Stimulated activated CD8-positive, alpha-beta memory T cell treated with anti-CD3 and anti-CD28 coated beads, Interleukin-4, amount 100 ng/mL, for 4 hours (primary cell): Measurements from ENCODE around the gene KSR1.
"Not testable (repeated sequence)": the region's sequence is repeated elsewhere in the genome, so short reads cannot be mapped to it uniquely, and the experiment has no call there.

Experiments used
- DNase-seq, 2 donors: peaks; one replicate each; pipeline ENCODE4 v3.0.0-alpha.2; 2020; ENCODE audit warnings: low read depth in 2 of 2, low spot score in 1 of 2

The KSR1 gene

DNA sequence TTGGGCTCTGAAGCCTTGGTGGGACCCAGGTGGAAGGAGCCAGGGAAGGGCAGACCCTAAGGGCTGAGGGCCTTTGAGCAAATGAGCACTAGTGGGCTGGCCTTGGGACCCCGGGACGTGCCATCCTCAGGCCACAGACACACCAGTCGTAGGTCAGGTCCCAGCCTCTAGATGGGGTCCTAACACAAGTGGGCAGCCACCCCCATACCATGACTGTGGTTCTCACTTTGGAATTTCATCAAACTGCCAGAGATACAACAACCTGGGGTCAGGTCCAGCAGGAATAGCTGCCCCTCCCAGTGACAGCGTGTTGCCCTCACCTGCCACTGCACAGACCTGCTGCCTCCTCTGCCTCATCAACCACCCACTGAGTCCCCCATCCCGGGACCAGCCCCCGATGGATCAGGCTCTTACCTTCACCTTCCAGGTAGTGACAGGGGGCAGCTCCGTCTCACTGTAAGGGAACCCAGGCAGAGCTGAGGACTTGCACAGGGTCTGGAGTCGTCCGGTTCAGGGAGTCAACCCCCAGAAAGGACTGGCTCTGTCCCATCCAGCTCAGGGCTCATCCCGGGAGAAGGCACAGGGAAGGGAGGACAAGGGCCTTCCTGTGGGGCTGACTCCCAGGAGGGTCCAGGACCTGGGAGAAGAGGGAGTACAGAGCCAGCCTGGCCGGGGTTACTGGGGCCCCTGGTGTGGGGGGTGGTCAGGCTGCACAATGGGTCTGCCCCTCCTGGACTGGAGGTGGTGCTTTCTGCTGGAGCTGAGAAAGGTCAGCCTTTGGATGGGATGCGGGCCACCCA lies 214.7 kb downstream of the KSR1 start:
- DNase-seq = no peak

DNA sequence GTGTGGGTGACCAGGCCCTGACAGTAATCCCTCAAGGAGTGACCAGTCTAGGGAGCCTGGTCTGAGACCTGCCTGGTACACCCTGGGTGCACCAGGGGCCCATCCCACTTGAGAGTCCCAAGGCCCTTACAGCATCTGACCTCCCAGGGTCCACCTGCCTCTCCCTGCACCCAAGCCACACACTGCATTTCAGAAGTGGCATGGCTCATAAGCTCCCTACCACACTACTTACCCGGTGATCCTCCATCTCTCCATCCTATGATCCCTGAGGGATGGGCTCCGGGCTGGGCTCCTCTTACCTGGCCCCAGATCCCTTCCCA lies 215.3 kb downstream of the KSR1 start:
- no peak for DNase-seq

DNA sequence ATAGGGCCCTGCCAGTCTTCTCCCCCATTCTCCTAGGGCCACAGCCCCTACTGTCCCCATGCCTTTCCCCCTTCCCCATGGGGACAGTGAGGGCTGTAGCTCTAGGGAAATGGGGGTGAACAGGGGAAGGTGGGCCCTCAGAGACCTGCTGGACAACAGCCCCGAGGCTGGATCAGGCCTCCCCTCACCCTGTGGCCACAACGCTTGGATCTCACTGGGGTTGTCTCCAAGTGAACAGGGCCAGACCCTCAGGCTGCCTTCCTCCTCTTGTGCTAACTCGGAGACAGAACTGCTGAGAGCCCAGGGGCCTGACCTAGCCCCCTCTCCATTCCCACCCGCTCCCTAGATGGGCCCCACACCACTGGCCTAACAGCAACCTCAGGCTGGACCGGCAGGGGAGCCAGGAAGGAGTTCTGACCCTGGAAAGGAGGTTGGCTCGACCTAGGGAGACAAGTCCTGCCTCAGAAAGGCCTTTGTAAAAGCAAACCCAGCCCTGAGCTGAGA lies 215.8 kb downstream of the KSR1 start:
- DNase-seq = not testable (repeated sequence)

DNA sequence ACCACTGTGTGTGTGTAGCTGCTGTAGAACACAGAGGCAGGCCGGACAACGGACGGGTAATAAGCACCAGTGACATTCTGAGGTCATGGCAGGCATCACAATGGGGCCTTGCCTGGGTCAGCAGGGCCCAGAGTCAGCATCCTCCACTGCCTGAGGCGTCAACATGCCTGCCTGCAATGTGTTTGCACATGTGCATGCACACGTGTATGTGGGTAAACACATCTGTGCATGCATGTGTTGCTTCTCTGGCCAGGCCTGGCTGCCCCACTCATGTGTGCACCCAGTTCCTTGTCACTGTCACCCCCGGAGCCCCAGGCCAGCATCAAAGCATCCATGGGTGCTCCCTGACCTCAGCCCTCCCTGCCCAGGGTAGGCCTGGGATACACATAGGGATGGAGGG lies 218.1 kb downstream of the KSR1 start:
- DNase-seq = no peak
